Measurements from ENCODE around the gene SUN1. TPM values are rescaled to one million over a fixed set of nuclear protein-coding genes. Genes with fewer than 3 reads are reported as not detected.

The SUN1 gene
- total and polyA plus RNA-seq, 2 donors from 2014 or later = 40.4 to 168 TPM

DNA sequence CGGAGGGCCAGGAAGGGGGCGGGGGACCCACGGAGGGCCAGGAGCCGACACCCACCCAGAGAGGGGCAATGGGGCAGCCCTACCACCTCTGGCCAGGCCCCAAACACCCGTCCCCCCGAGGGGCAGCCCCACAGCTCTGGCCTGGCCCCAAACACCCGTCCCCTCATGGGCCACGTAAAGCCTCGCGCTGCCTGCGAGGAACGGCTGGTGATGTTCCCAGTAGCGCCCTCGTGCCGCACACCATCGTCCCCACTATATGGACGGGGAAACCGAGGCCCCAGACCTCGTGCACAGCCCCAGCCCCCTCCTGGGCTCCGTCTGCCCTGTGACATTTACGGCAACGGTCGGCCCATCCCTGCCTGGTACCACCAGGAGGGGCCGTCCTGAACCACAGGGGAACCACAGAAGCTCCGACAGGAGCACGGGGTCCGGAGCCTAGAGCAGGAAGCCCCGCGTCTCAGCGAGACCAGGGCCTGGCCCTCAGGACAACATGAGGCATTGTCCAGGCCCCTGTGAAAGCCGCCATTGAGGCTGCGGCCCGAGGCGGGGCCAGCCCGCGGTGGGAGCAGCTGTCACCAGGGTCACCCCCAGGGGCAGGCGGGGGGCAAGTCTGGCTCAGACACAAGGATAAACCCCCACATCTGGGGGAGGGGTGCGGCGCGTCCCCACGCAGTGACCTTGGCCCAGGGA, 79.7 kb downstream of the SUN1 start:
- FAIRE-seq (no peak), DNase-seq (peak in 1 of 5 donors; percentile 82)
- no peak overlapping the region for H3K4me3 ChIP-seq (ENCODE audit: low read length in 3 of 3)
- peaks cover 0 to 11% (median 5%) of the 10 kb centered on the region in 3 donors for H3K4me1 ChIP-seq (ENCODE audit: control insufficient read depth in 2 of 3, insufficient read depth in 2 of 3, low read depth in 1 of 3, low read length in 3 of 3)
- TF ChIP-seq, protein P1, sequence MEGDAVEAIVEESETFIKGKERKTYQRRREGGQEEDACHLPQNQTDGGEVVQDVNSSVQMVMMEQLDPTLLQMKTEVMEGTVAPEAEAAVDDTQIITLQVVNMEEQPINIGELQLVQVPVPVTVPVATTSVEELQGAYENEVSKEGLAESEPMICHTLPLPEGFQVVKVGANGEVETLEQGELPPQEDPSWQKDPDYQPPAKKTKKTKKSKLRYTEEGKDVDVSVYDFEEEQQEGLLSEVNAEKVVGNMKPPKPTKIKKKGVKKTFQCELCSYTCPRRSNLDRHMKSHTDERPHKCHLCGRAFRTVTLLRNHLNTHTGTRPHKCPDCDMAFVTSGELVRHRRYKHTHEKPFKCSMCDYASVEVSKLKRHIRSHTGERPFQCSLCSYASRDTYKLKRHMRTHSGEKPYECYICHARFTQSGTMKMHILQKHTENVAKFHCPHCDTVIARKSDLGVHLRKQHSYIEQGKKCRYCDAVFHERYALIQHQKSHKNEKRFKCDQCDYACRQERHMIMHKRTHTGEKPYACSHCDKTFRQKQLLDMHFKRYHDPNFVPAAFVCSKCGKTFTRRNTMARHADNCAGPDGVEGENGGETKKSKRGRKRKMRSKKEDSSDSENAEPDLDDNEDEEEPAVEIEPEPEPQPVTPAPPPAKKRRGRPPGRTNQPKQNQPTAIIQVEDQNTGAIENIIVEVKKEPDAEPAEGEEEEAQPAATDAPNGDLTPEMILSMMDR (IDR thresholded peaks at IDR 0.05; ENCODE audit: borderline replicate concordance, extremely low read depth, insufficient read depth) = no peak
- H3K9me3 ChIP-seq (ENCODE audit: control insufficient read depth in 2 of 3, insufficient read depth in 1 of 3, low read length in 3 of 3) = no peaks in the 10 kb centered on the region
- H3K27ac ChIP-seq (ENCODE audit: low read depth in 2 of 2, low read length in 2 of 2) = no peak overlapping the region
- H3K36me3 ChIP-seq (ENCODE audit: control insufficient read depth in 2 of 3, insufficient read depth in 3 of 3, low read length in 3 of 3) = no peaks in the 10 kb centered on the region
- no peak overlapping the region for H3K9ac ChIP-seq (ENCODE audit: low read length in 3 of 3)
- intact Hi-C loops (cut with DNase I) = no loop called here
- no peaks in the 10 kb centered on the region for H3K27me3 ChIP-seq (ENCODE audit: control insufficient read depth, insufficient read depth, low read length)

DNA sequence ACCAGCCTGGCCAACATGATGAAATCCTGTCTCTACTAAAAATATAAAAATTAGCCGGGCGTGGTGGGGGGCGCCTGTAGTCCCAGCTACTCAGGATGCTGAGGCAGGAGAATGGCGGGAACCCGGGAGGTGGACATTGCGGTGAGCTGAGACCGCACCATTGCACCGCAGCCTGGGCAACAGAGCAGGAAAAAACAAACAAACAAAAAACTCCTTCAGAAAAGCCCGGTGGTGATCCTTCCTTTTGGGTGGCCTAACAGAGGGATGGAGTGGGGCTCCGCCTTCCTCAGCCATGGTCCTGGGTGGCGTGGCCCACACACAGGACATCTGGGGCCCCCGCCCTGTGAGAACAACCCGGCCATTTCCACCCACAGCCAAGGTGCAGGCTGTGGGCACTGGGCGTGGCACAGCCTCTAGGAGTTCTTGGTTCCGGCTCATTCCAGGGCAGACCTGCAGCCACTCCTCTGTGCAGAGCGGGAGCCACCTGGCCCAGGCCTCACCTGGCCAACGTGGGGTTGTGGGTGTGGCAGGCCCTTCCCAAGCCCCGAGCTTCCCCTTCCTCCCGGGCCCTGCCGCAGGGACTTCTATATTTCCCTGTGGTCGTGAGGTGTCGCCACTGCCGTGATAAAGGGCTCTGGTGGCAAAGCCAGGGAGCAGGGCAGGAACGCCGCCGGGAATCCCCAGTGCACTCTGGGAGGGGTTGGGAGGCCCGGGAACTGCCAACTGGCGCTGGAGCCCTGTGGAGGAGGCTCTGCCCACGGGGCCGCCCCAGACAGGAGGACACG, 81.7 kb downstream of the SUN1 start:
- FAIRE-seq (no peak), DNase-seq (peak in 2 of 5 donors; percentile 33 to 94)
- Histone ChIP-seq H3K36me3 (ENCODE audit: control insufficient read depth in 2 of 3, insufficient read depth in 3 of 3, low read length in 3 of 3) (no peaks in the 10 kb centered on the region), H3K27me3 (ENCODE audit: control insufficient read depth, insufficient read depth, low read length) (no peaks in the 10 kb centered on the region), H3K4me1 (ENCODE audit: control insufficient read depth in 2 of 3, insufficient read depth in 2 of 3, low read depth in 1 of 3, low read length in 3 of 3) (peaks cover 0 to 11% (median 5%) of the 10 kb centered on the region in 3 donors), H3K9ac (ENCODE audit: low read length in 3 of 3) (no peak overlapping the region), H3K9me3 (ENCODE audit: control insufficient read depth in 2 of 3, insufficient read depth in 1 of 3, low read length in 3 of 3) (no peaks in the 10 kb centered on the region), H3K4me3 (ENCODE audit: low read length in 3 of 3) (no peak overlapping the region), H3K27ac (ENCODE audit: low read depth in 2 of 2, low read length in 2 of 2) (peak overlapping the region; percentile 5 to 13)
- intact Hi-C loops (cut with DNase I) = no loop called here
- TF ChIP-seq, protein P1 (IDR thresholded peaks at IDR 0.05; ENCODE audit: borderline replicate concordance, extremely low read depth, insufficient read depth) = peak; percentile 11

DNA sequence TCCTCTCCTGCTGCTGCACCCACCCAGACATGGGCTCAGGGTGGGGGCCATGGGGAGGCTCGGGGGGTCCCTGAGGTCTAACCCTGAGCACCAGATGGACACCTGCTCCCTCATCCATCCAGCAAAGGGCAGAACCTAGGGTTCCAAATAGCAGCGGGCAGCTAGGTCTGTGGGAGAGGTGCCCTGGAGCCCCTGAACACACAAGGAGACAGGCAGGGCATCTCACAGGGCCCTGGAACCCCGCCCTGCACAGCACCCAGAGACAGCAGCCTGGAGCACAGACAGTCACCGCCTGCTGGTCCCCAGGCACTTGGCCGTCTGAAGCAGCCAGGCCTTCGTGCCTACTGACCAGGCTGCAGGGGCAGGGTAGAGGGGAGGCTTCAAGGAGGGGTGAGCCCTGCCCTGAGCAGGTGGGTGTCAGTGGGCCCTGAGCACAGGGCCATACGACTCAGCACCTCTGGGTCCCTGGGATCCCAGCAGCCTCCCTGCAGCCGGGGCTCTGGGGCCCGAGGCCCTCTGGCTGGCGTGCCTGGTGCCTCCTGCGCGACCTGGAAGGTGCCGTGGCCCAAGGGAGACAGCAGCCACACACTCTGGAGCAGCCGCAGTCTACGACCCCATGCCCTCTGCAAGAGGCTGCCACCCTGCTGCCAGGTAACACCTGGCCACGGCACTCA, 82.4 kb downstream of the SUN1 start:
- FAIRE-seq = no peak
- intact Hi-C loops (cut with DNase I) = no loop called here
- no peaks in the 10 kb centered on the region for H3K9me3 ChIP-seq (ENCODE audit: control insufficient read depth in 2 of 3, insufficient read depth in 1 of 3, low read length in 3 of 3)
- H3K4me3 ChIP-seq (ENCODE audit: low read length in 3 of 3) = no peak overlapping the region
- H3K27me3 ChIP-seq (ENCODE audit: control insufficient read depth, insufficient read depth, low read length) = no peaks in the 10 kb centered on the region
- TF ChIP-seq, protein P1 (IDR thresholded peaks at IDR 0.05; ENCODE audit: borderline replicate concordance, extremely low read depth, insufficient read depth) = no peak
- DNase-seq = peak in 1 of 5 donors; percentile 60
- no peaks in the 10 kb centered on the region for H3K36me3 ChIP-seq (ENCODE audit: control insufficient read depth in 2 of 3, insufficient read depth in 3 of 3, low read length in 3 of 3)
- peak overlapping the region; percentile 5 to 32 for H3K27ac ChIP-seq (ENCODE audit: low read depth in 2 of 2, low read length in 2 of 2)
- peaks cover 0 to 10% (median 5%) of the 10 kb centered on the region in 3 donors for H3K4me1 ChIP-seq (ENCODE audit: control insufficient read depth in 2 of 3, insufficient read depth in 2 of 3, low read depth in 1 of 3, low read length in 3 of 3)
- H3K9ac ChIP-seq (ENCODE audit: low read length in 3 of 3) = no peak overlapping the region

All from kidney (tissue), 14 donors.